Choroid plexus epithelial cell (primary cell): ENCODE data around the gene NAP1L1.
A peak's percentile ranks its signal among the peaks of the same experiment; 100 is the strongest.

ENCODE experiments used
- DNase-seq: peaks from one replicate; pipeline ENCODE4 v3.0.0-alpha.2; 2010; ENCODE audit warnings: low read depth
- H3K4me3 ChIP-seq: 2 replicates; pipeline ENCODE4 v1.5.1; 2011; ENCODE audit warnings: low read depth, mild to moderate bottlenecking, control low read depth, low read length, moderate library complexity
- CTCF ChIP-seq: conservative IDR thresholded peaks from 2 replicates; pipeline ENCODE4 v1.5.1; 2011; ENCODE audit warnings: low read depth, mild to moderate bottlenecking, control low read depth, inconsistent platforms, low read length, moderate library complexity

Gene NAP1L1

GRCh38 chr12:76103958-76104357, 19.5 kb upstream of the NAP1L1 start:
- DNase-seq, result no peak
- H3K4me3 ChIP-seq, result no peak overlapping the region
- no peak for TF ChIP-seq CTCF

GRCh38 chr12:76101739-76102385, 17.4 kb upstream of the NAP1L1 start:
- no peak overlapping the region for H3K4me3 ChIP-seq
- TF ChIP-seq CTCF, result no peak
- DNase-seq, result no peak

- H3K4me3 ChIP-seq, result no peak overlapping the region
- TF ChIP-seq CTCF, result no peak
- DNase-seq, result no peak
Measured at GRCh38 chr12:76096079-76096646, 11.7 kb upstream of the NAP1L1 start.

- DNase-seq, result no peak
- H3K4me3 ChIP-seq, result no peak overlapping the region
- no peak for TF ChIP-seq CTCF
Measured at GRCh38 chr12:76094754-76095153, 10.3 kb upstream of the NAP1L1 start.

- no peak overlapping the region for H3K4me3 ChIP-seq
- no peak for TF ChIP-seq CTCF
Measured at GRCh38 chr12:76091246-76091754, 6.8 kb upstream of the NAP1L1 start.

GRCh38 chr12:76085520-76085868, 1.0 kb upstream of the NAP1L1 start:
- DNase-seq, result peak; percentile 72
- H3K4me3 ChIP-seq, result peak overlapping the region; percentile 96
- no peak for TF ChIP-seq CTCF

More at GRCh38 chr12:76091246-76091754, 6.8 kb upstream of the NAP1L1 start:
- DNase-seq, result no peak
